CMK (cell line): ENCODE data around the gene FZD8.
A peak's percentile ranks its signal among the peaks of the same experiment; 100 is the strongest.

Experiments used
- DNase-seq: peaks from one replicate; pipeline ENCODE4 v3.0.0-alpha.2; 2010; ENCODE audit warnings: low read depth

FZD8 gene

DNA sequence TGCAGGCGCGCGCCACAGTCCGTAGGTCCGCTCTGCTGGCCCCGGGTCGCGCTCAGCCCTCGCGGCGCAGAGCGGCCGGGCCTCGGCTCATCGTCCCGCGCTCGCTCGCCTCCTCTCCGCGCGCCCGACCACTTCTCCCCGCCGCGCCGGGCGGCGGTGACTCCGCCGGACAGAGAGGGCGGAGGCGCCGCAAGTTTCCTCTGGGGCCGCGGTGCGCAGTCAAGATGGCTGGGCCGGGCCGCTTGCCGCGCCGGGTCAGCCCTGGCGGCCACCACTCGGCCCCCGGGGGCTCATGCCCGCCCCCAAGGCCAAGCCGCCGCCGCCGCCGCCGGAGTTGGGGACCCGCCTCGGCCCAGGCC, 441 bp downstream of the FZD8 start:
- DNase-seq: no peak

DNA sequence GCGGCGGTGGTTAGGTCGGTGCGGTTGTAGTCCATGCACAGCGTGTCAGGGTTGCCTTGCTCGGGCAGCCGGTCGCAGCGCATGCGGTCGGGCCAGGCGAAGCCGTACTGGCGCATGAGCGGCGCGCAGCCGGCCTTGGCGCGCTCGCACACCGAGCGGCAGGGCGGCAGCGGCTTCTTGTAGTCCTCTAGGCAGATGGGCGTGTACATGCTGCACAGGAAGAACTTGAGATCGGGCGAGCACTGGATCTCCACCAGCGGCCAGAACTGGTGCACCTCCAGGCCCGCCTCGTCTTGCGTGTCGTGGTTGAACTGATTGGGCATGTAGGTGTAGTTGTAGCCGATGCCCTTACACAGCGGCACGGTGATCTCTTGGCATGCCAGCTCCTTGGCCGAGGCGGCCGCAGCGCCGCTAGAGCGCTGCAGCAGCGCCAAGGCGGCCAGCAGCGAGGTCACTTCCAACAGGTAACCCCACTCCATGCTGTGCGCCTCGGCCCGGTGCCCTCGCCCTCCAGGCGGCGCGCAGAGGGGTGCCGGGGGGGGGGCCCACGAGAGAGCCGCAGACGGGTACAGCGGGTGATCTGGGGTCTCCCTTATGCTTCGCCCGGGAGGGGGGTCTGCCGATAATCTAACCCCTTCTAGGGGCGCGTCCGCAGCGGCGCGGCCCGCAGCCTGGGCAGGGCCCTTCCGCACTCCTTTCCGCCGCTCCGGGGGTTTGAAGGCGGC, 983 bp downstream of the FZD8 start:
- peak; percentile 24 for DNase-seq

DNA sequence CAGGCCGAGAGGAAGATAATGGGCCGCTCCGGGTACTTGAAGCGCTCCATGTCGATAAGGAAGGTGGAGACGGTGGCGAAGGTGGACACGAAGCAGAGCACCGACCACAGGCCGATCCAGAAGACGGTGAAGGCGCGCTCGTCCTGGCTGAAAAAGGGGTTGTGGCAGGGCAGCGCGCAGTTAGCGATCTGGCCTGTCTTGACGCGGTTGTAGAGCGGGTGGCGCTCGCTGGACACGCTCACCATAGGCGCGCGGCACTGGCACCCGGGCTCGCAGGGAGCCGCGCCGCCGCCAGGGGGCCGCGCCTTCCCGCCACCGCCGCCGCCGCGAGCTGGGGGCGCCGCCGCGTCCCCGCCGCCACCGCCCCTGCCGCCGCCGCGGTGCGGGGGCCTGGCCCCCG, 1.6 kb downstream of the FZD8 start:
- DNase-seq: peak; percentile 14

DNA sequence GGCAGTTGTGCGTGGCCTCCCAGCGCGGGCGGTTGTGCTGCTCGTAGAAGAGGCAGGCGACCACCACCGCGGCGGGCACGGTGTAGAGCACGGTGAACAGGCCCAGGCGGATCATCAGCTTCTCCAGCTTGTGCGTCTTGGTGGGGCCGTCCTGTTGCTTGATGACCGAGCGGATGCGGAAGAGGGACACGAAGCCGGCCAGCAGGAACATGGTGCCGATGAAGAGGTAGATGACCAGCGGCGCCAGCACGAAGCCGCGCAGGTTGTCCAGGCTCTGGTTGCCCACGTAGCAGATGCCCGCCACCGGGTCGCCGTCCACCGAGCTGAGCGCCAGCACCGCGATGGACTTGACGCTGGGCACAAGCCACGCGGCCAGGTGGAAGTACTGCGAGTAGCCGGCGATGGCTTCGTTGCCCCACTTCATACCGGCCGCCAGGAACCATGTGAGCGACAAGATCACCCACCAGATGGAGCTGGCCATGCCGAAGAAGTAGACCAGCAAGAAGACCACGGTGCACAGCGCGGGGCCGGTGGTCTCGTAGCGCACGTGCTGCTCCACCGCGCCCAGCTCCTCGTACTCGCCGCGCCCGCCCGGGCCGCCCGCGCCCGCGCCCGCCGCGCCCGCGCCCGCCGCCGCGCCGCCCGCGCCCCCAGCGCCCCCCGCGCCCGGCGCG, 2.2 kb downstream of the FZD8 start:
- DNase-seq: no peak

DNA sequence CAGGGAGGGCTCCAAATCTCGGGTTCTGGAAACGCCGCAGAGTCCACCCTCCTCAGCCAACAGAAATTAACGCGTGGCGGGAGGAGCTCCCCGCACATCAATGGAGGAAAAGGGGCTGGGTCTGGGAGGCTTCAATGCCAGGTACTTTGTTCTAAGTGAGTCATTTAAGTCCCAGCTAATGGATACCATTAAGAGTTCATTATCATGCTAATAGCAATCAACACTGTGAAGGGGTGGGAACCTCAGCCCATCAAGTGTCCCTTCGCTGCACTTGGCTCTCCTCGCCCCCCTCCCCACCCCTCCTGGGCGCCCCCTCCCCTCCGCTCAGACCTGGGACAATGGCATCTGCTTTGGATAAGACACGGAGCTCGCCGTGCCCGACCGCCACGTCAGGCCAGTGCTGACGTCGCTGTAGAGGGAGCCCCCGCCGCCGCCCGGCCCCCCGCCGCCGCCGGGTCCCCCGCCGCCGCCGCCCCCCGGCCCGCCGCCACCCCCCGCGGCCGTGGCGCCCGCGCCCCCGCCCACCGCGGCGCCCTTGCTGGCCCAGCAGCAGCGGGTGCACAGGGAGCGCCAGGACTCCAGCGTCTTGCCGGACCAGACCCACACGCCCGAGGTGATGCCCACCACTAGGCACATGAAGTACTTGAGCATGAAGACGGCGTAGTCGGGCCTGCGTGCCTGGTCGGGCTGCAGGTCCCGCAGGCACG, 2.9 kb downstream of the FZD8 start:
- DNase-seq: no peak

DNA sequence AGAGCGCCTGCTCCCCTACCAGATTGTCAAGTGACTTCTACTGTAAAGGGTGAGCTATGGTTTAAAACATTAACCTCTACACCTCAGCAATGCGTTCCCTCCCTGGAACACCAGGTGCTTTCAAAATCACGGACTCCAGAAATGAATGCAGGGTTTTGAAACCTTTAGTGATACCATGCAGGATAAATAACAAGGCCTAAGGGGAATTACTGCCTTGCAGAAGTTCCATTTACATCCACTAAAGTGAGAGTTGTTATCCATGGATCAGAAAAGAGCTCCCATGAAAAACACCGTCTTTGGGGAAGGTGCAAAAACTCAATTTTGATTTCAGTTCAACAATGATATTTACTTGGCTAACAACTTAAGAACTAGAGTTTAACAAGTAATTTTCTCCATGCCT, 4.0 kb downstream of the FZD8 start:
- DNase-seq: no peak

DNA sequence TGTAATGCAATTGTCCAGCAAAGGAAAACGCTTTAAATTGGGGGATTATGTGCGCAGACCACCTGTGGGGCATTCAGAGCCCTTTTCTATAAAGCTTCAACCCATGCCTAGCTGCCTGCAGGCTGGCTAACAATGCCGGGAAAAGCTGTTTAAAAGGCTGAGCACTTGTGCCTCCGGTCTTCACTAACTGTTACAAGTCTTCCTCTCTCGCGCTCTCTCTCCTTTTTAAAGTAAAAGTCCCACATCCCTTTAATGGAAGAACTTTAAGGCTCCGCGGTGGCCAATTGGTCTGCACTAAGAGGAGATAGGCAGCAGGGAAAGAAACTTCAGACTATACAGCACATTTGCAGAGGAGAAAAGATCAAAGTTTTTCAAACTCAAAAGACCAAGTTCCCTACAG, 4.6 kb downstream of the FZD8 start:
- DNase-seq: no peak

DNA sequence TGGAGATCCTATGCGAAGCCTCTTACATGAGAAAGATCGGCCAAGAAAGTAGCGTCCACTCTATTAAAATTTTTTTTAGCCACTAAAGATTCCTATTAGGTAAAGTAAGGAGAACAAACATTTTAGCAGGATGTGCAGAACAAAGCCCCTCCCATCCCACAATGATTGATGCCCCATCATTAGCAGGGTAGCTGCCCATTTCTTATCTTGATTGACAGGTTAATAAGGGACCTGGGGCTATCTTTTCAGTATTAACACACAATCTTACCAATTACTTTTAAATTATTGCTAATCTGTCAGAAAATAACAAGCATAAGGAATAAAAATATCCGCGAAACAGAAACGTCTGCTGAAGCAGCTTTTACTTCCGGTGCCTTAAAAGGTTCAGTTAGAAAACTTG, 5.1 kb downstream of the FZD8 start:
- DNase-seq: no peak

DNA sequence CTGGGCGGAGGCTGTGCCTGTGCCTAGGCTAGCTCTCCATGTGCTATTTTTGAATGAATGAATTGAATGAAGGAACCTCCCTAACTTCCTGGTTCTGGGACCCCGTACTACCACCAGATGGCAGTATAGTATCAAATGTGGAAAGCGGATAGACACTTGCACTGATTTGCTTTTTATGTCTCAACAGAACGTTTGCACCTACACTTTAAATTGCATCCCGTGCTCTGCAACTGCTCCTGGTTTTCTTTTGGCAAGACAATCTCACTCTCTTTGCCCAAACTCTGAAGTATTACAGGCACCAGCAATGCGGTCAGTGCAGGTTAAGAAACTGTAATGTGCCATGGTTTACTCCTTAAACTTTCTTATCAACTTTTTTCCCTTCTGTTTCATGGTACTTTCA, 6.5 kb downstream of the FZD8 start:
- DNase-seq: peak; percentile 25

DNA sequence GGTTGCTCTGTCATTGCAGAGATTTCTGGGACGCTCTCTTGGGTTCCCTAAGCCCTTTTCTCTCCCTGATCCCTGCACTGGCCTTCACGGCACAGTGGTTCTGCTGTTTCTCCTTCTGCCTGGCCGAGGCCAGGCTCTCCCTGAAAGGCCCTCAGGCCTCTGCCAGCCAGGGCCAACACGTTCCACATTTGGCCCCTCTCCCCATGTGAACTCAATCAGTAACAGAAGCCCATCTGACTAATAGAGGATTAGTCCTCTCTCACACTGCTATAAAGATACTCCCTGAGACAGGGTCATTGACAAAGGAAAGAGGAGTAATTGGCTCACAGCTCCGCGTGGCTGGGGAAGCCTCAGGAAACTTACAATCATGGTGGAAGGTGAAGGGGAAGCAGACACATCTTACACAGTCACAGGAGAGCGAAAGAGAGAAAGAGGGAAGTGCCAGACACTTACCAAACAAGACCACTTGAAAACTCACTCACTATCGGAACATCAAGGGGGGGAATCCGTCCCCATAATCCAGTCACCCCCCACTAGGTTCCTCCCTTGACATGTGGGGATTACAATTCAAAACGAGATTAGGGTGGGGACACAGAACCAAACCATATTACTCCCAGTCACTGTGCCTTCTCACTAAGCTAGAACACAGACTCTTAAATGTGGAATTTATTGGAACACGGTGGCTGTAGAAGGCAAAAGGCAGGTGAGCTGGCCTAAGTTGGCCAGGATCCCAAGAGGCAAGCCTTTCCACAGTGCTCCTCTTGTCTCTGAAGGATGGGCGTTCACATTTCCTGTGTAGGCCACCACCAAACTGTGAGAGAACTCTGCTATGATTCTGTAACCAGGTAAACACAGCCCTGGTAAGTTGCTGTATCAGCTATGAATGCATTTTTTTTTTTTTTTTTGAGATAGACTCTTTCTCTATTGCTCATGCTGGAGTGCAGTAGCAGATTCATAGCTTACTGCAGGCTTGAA, 8.8 kb downstream of the FZD8 start:
- no peak for DNase-seq

DNA sequence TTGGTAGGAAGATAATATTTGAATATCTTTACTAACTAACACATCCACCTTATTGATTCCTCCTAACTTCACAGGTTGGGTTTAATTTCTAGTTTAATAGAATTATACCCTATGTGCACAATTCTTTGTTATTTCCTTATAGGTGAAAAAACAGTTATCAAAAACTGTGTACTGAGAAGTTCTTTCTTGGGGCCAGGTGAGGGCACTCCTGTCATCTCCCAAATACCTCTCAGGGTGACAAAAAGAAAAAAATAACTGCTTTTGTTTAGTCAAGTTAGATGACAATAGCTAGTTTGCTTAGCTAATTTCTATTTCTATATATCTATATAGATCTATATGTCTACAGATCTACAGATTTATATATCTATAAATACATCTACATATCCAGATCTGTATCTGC, 10.1 kb downstream of the FZD8 start:
- DNase-seq: no peak

DNA sequence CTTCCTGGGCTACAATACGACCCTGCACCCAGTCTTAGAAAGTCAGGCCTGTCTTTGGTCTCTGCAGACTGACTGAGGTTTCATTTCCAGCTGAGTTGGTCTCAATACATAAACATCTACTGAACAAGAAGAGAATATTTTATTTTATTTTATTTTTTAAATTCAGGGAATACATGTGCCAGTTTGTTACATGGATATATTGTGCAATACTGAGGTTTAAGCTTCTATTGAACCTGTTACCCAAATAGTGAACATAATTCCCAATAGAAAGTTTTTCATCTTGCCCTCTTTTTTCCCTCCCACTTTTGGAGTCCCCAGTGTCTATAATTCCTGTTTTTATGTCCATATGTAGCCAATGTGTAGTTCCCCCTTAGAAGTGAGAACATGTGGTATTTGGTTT, 10.7 kb downstream of the FZD8 start:
- no peak for DNase-seq

DNA sequence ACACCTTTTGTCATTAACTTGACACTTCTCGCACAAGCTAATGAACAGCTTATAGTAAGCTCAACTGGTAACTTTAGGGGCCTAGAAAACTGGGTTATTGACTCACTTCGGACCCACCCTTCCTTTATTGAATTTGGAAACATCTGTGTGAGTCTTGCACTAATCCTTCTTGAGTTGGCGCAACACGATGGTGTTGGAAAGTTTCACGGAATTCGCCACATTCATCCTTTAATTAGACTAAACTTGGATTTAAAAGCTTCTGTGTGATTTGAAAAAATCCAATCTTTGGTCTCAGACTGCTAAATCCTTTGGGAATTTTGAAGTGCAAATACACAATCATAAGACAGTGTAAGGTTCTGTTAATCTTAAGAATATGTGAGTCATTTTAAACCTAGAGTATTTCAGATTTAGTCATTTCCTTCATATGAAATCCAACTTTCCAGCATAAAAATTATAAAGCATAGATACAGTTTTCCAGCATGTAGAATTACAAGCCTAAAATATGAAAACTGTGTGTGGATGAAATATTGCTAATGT, 15.1 kb downstream of the FZD8 start:
- no peak for DNase-seq

DNA sequence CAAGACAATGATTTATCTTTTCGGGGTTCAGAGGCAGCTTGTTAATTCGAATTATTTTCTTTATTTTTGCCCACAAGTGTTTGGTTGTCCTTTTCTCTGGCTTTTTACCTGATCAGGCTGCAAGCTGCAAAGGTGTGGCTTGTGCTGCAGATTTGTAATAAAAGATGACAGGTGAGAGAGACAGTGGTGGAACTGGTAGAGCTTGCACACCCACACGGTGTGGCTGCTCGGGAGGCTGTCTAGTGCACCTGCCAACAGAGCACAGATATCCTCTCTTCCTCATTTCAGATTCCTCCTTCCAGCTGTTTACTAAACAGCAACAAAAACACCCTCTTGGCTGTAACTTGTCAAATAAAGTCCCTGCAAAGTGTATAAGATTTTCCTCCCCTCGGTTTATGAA, 27.8 kb downstream of the FZD8 start:
- DNase-seq: no peak

DNA sequence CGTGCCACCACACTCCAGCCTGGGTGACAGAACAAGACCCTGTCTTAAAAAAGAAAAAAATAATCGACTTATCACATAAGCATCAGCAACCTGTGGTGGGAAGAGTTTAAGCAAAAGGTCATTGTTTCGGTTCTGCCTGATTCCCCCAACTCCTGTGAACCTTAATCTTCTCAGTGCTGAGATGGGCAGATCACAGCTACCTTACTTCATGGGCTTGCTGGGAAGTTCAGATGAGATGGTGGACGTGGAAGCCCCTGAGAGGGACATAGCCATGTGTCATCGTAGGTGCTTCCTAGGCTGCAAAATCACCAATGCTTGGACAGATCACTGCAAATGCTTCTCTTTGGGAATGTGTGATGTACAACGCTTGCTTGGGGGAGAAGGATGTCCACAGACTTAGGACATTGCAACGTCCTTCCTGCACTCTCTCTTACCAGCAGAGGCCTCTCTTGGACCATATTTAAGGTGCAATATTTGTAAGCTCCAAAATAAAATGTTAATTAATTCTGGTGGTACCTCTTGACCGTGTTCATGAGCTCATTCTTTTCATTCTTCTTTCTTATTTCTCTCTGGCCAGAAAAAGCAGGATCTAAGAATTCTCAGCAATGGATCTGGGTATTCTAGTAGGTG, 28.4 kb downstream of the FZD8 start:
- DNase-seq: no peak

DNA sequence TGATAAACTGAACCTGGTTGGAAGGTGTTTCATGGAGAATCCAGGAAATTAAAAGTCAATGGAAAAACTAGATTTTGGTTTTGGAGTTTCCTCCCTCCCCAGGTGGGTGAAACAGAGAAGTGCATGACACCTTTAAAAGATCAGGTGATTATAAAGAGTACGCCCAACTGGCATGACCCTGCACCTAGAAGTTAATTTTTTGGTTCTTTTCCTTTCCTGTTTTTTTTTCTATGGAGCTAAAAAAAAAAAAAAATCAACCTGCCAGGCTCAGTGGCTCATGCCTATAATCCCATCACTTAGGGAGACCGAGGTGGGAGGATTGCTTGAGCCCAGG, 29.0 kb downstream of the FZD8 start:
- no peak for DNase-seq

DNA sequence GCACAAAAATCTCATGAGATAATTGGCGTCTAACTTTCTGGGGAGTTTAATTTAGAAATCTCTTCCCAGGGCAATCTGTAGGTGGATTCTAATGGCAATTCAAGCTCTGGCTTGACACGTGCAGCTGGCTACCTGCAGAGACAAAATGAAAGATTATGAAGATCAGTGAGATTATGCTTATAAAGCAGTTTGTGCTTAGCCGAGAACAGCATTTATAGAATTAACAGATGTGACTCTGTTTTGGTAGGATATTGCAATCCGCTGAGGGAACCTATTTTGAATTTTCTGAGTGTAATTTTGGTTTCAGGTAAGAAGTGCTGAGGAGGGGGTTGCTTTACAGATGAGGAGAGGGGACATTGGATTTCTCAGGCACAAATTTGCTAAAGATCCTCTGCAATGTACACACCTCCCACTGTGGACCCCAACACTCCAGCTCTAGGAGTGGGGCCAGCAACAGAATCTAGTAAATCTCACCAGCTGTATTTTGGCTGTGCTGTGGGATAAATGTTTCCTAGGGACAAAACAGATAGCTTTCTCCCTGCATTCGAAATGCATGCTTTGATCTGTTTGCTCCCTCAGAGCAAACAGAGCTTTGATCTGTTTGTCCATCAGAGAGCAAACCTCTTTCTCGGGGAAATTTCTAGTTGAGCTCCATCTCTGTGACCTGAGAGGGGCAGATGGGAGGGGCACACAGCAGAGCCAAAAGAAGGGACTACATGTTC, 29.6 kb downstream of the FZD8 start:
- DNase-seq: no peak

DNA sequence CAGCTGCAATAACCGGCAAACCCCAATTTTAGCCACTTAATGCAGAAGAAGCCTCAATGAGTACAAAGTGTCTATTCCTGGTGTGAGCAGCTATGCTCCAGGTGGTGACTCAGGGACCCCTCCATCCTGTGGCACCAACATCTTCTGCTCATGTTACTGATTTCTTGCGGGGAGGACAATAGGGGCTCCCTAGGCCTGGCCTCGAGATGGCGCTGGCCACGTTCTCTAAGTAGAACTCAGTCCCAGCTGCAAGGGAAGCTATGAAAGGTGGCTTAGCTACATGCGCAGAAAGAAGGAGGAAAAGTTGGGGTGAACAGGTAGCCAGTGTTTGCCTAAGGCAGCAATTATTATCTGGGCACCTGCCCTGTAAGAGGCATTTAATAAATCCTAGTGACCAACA, 30.3 kb downstream of the FZD8 start:
- no peak for DNase-seq

DNA sequence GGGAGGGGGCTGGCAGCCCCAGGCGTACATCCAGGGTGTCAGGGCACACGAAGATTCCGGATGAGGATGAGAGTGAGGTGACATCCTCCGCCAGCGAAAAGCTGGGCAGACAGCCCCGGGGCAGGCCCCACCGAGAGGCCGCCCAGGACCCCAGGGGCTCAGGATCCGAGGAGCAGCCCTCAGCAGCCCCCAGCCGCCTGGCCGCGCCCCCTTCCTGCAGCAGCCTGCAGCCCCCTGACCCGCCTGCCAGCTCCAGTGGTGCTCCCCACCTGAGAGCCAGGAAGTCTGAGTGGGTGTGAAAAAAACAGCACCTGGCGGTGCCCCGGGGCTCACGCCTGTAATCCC, 33.8 kb downstream of the FZD8 start:
- DNase-seq: no peak

DNA sequence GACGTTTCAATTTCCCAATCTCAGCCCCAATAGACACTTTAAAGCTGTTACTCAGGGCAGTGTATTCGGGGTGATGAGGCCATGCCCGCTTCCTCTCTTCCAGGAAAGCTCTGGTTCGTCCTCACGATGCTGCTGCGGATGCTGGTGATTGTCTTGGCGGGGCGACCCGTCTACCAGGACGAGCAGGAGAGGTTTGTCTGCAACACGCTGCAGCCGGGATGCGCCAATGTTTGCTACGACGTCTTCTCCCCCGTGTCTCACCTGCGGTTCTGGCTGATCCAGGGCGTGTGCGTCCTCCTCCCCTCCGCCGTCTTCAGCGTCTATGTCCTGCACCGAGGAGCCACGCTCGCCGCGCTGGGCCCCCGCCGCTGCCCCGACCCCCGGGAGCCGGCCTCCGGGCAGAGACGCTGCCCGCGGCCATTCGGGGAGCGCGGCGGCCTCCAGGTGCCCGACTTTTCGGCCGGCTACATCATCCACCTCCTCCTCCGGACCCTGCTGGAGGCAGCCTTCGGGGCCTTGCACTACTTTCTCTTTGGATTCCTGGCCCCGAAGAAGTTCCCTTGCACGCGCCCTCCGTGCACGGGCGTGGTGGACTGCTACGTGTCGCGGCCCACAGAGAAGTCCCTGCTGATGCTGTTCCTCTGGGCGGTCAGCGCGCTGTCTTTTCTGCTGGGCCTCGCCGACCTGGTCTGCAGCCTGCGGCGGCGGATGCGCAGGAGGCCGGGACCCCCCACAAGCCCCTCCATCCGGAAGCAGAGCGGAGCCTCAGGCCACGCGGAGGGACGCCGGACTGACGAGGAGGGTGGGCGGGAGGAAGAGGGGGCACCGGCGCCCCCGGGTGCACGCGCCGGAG, 34.4 kb downstream of the FZD8 start:
- no peak for DNase-seq
